ENCODE results near the gene TENM3.

- no peak for TF ChIP-seq CTCF (conservative IDR thresholded peaks at IDR 0.05)
- no peak for TF ChIP-seq ZFX (IDR thresholded peaks at IDR 0.05)
Measured at GRCh38 chr4:182748949-182749348, 505.7 kb downstream of the TENM3 start.

All from C4-2B (cell line).